PC-9 (cell line): ENCODE data around the gene CLIC1. TPM values are rescaled to one million over a fixed set of nuclear protein-coding genes. Genes with fewer than 3 reads are reported as not detected.

Experiments
- BruUV-seq: library from RNA; stranded (reverse); fragments of 400-500 nt; replicated peaks from 2 replicates; lab custom pipeline; 2021; lab: Mats Ljungman, UMichigan
- CTCF ChIA-PET: fragments of 300-600 bp; sonication (Branson Sonifier 250); formaldehyde crosslinking; loops from one replicate; lab custom pipeline; 2022; ENCODE audit warnings: antibody characterized with exemption; lab: Charles Lee
- POLR2A ChIA-PET: fragments of 300-600 bp; sonication (Branson Sonifier 250); formaldehyde crosslinking; loops from one replicate; lab custom pipeline; 2022; ENCODE audit warnings: antibody characterized with exemption; ENCODE audit not compliant: unreplicated experiment; lab: Charles Lee
- DNase-seq, 2 experiments: peaks; one replicate each; pipeline versions ENCODE4 v3.0.0 to v3.0.0-alpha.2; 2015 to 2022; ENCODE audit warnings: mixed read lengths in 1 of 2
- H2AFZ ChIP-seq: fragments of 200-600 bp; sonication (generic); 2 replicates; pipeline ENCODE4 v1.8.1; 2017; ENCODE audit warnings: antibody characterized with exemption
- H3F3A ChIP-seq: fragments of 200-600 bp; sonication (generic); 2 replicates; pipeline ENCODE4 v1.8.1; 2017; ENCODE audit warnings: antibody characterized with exemption, mild to moderate bottlenecking, low read depth; ENCODE audit not compliant: insufficient read depth
- H3K27ac ChIP-seq: fragments of 200-600 bp; sonication (generic); 2 replicates; pipeline ENCODE4 v1.6.1; 2016; ENCODE audit warnings: mixed run types
- H3K27me3 ChIP-seq: fragments of 200-600 bp; sonication (generic); 2 replicates; pipeline ENCODE4 v1.6.1; 2016; ENCODE audit warnings: low read depth, mixed run types; ENCODE audit not compliant: insufficient read depth
- H3K36me3 ChIP-seq: fragments of 200-600 bp; sonication (generic); 2 replicates; pipeline ENCODE4 v1.6.1; 2016; ENCODE audit warnings: low read depth, mixed run types
- H3K4me1 ChIP-seq: fragments of 200-600 bp; sonication (generic); replicated peaks from 2 replicates; pipeline ENCODE4 v1.6.1; 2016; ENCODE audit warnings: mixed run types; ENCODE audit not compliant: insufficient read depth
- H3K4me2 ChIP-seq: fragments of 200-600 bp; sonication (generic); 2 replicates; pipeline ENCODE4 v1.6.1; 2017; ENCODE audit warnings: mixed run types
- H3K4me3 ChIP-seq: fragments of 200-600 bp; sonication (generic); 2 replicates; pipeline ENCODE4 v1.6.1; 2016; ENCODE audit warnings: mixed run types
- H3K79me2 ChIP-seq: fragments of 200-600 bp; sonication (generic); 2 replicates; pipeline ENCODE4 v1.6.1; 2017; ENCODE audit warnings: low read depth, mixed run types
- H3K9me2 ChIP-seq: fragments of 200-600 bp; sonication (generic); 2 replicates; pipeline ENCODE4 v1.8.1; 2017; ENCODE audit warnings: mild to moderate bottlenecking; ENCODE audit not compliant: insufficient read depth
- H3K9me3 ChIP-seq: fragments of 200-600 bp; sonication (generic); 2 replicates; pipeline ENCODE4 v1.8.1; 2016; ENCODE audit warnings: low read depth; ENCODE audit not compliant: insufficient read depth
- H4K20me1 ChIP-seq: fragments of 200-600 bp; sonication (generic); 2 replicates; pipeline ENCODE4 v1.8.1; 2017; ENCODE audit not compliant: insufficient read depth
- EZH2 ChIP-seq: fragments of 200-600 bp; sonication (generic); IDR thresholded peaks from 2 replicates; pipeline ENCODE4 v1.8.0; 2017; ENCODE audit warnings: antibody characterized with exemption, low read depth
- intact Hi-C: fragments of 100-400 bp; cut with micrococcal nuclease; formaldehyde crosslinking; loops from one replicate; pipeline ENCODE4 v1.10.0; 2022; ENCODE audit not compliant: unreplicated experiment
- total RNA-seq: library from RNA; stranded (reverse); gene quantifications from 2 replicates; pipeline ENCODE4 v1.2.3, GENCODE V29; 2021
- TF ChIP-seq, protein P1 (sequence below): fragments of 200-600 bp; sonication (generic); conservative IDR thresholded peaks from 2 replicates; pipeline ENCODE4 v1.6.1; 2017; ENCODE audit warnings: mixed run types, antibody characterized with exemption, mild to moderate bottlenecking, moderate library complexity

The CLIC1 gene
- total RNA-seq, 1 experiment from 2014 or later: 599 TPM

DNA sequence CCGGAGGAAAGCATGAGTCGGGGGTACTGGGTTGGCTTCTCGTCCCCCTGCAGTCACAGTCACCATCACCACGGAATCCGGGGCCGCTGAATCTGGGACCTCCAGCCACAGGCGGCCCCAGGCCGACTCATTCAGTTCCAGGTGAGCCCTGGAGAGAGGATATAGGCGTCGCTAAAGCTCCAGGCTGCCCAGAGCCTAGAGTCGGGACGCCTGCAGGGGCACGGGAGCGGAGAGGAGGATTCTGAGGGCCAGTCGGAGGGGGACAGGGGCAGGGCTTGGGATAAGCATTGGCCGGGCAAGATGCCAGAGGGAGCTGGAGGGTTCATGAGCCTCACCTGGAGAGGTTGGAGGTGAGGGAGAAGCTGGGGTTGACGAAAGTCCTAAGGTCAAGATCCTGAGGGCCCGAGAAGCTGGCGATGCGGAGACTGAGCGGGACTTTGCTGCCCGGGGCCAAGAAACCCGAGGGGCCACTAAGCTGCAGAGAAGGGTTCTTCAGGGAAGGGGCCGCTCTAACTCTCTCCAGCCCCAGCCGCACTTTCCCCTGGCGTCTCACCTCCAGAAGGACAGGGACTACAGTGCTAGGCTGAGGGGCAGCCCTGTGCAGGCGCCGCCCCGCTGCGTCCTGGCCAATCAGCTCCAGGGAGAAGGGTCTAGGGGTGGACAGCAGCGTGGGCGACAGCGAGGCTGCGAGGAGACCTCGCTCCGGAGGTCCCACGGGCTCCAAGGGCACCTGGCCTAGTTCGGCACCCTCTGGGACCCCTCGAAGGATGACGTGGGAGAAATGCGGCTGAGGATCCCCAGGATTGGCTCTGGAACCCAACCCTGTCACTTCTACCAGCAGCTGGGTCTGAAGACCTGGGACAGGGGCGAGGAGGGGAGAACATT, 29.8 kb upstream of the CLIC1 start:
- H3K4me2 ChIP-seq: no peak overlapping the region
- intact Hi-C loops: no loop called here

DNA sequence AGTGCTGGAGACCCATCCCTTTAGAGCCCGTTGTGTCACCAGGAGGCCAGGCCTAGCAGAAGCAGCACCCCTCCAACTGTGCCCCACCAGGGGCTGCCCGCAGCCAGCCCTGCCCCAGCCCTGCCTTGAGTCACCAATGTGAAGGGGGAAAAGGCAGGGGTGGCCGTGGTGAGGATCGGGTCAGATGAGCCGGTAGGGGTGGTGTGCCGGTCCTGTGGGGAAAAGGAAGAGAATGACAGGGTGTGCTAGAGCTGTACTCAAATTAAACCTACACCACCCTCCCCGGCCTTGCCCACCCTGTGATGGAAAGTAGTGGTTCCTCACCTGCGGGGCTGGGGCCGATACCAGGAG, 29.2 kb upstream of the CLIC1 start:
- H3K79me2 ChIP-seq: no peaks in the 10 kb centered on the region
- H3K4me2 ChIP-seq: no peak overlapping the region
- H3K27ac ChIP-seq: no peak overlapping the region
- H3K9me2 ChIP-seq: no peaks in the 10 kb centered on the region
- no peak for DNase-seq
- H3K4me3 ChIP-seq: no peak overlapping the region
- ChIA-PET POLR2A (interaction anchor here (0.5 kb wide), 1 partner anchor 28 kb away, joined by 5 read pairs; no protein-coding TSS in a partner anchor), CTCF (interaction anchor here (0.5 to 1.0 kb wide), 2 partner anchors 26 to 27 kb away, joined by 3 to 4 read pairs; no protein-coding TSS in a partner anchor)
- H3K9me3 ChIP-seq: no peaks in the 10 kb centered on the region
- H3F3A ChIP-seq: peaks cover 8% of the 10 kb centered on the region; the same call in 1 of the 2 replicates
- peaks cover 8% of the 10 kb centered on the region; the same call in 1 of the 2 replicates for H3K4me1 ChIP-seq
- H3K27me3 ChIP-seq: no peaks in the 10 kb centered on the region
- intact Hi-C loops: no loop called here
- no peaks in the 10 kb centered on the region for H4K20me1 ChIP-seq
- TF ChIP-seq, protein P1, sequence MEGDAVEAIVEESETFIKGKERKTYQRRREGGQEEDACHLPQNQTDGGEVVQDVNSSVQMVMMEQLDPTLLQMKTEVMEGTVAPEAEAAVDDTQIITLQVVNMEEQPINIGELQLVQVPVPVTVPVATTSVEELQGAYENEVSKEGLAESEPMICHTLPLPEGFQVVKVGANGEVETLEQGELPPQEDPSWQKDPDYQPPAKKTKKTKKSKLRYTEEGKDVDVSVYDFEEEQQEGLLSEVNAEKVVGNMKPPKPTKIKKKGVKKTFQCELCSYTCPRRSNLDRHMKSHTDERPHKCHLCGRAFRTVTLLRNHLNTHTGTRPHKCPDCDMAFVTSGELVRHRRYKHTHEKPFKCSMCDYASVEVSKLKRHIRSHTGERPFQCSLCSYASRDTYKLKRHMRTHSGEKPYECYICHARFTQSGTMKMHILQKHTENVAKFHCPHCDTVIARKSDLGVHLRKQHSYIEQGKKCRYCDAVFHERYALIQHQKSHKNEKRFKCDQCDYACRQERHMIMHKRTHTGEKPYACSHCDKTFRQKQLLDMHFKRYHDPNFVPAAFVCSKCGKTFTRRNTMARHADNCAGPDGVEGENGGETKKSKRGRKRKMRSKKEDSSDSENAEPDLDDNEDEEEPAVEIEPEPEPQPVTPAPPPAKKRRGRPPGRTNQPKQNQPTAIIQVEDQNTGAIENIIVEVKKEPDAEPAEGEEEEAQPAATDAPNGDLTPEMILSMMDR: no peak
- TF ChIP-seq EZH2: no peak
- no peaks in the 10 kb centered on the region for H3K36me3 ChIP-seq
- H2AFZ ChIP-seq: no peak overlapping the region
- BruUV-seq: no TSS peak

More for the DNA sequence above, 29.8 kb upstream of the CLIC1 start:
- Histone ChIP-seq H3K4me3 (no peak overlapping the region), H3K4me1 (peaks cover 8% of the 10 kb centered on the region; the same call in 1 of the 2 replicates), H4K20me1 (no peaks in the 10 kb centered on the region), H3K9me3 (no peaks in the 10 kb centered on the region), H3K79me2 (no peaks in the 10 kb centered on the region), H3K27ac (no peak overlapping the region), H3K9me2 (no peaks in the 10 kb centered on the region), H2AFZ (no peak overlapping the region), H3K36me3 (no peaks in the 10 kb centered on the region), H3K27me3 (no peaks in the 10 kb centered on the region), H3F3A (peaks cover 12% of the 10 kb centered on the region; the same call in 1 of the 2 replicates)
- BruUV-seq: no TSS peak
- CTCF ChIA-PET: interaction anchor here (0.5 to 1.0 kb wide), 2 partner anchors 27 to 28 kb away, joined by 3 to 4 read pairs; no protein-coding TSS in a partner anchor
- TF ChIP-seq EZH2: no peak
- TF ChIP-seq, protein P1: no peak
- no peak for DNase-seq
- POLR2A ChIA-PET: interaction anchor here (0.5 kb wide), 1 partner anchor 28 kb away, joined by 5 read pairs; no protein-coding TSS in a partner anchor

DNA sequence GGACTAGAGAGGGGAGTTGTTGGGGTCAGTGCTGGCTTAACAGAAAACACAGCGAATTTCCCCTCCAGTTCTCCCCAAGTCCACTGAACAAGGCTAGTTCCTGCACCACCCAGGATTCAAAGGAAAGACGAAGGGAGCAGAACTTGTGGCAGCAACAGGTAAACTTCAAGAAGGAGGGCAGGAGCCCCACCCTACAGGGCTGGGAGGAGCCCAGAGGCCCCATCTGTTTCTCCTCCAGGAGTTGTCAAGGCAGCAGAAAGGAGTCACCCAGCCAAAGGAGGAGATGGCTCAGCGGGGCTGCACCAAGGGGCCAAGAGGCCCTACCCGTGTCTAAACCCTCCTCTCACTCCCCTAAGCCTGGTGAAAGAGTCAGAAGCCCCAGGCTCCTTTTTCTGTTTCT, 27.9 kb upstream of the CLIC1 start:
- TF ChIP-seq EZH2: no peak
- TF ChIP-seq, protein P1: no peak
- Histone ChIP-seq H3K9me3 (no peaks in the 10 kb centered on the region), H3K79me2 (no peaks in the 10 kb centered on the region), H3K27me3 (no peaks in the 10 kb centered on the region), H4K20me1 (no peaks in the 10 kb centered on the region), H3K4me1 (peaks cover 5% of the 10 kb centered on the region; the same call in 1 of the 2 replicates), H3K36me3 (no peaks in the 10 kb centered on the region), H3K27ac (no peak overlapping the region), H3K4me3 (no peak overlapping the region), H3F3A (peaks cover 8% of the 10 kb centered on the region; the same call in 1 of the 2 replicates), H2AFZ (no peak overlapping the region), H3K9me2 (no peaks in the 10 kb centered on the region), H3K4me2 (no peak overlapping the region)
- no TSS peak for BruUV-seq
- DNase-seq: no peak
- CTCF ChIA-PET: no interaction called here
- POLR2A ChIA-PET: interaction anchor here (0.6 to 0.7 kb wide), 5 partner anchors 8 to 125 kb away, joined by 3 to 7 read pairs (median 6); no protein-coding TSS in a partner anchor
- intact Hi-C loops: no loop called here
